HepG2 (cell line): ENCODE measurements around the gene LYRM1. TPM values are rescaled to one million over a fixed set of nuclear protein-coding genes. Genes with fewer than 3 reads are reported as not detected.

ENCODE experiments used
- GLMP ChIP-seq: sonication (generic); formaldehyde crosslinking; IDR thresholded peaks from 2 replicates; pipeline ENCODE4 v1.9.0; 2021; ENCODE audit warnings: missing genetic modification reagents, mild to moderate bottlenecking, borderline replicate concordance
- HNRNPK ChIP-seq: fragments of 200-400 bp; formaldehyde crosslinking; IDR thresholded peaks from 2 replicates; pipeline ENCODE4 v1.6.1; 2018; ENCODE audit warnings: low read length, low read depth, moderate library complexity, mild to moderate bottlenecking; ENCODE audit not compliant: poor library complexity, severe bottlenecking
- HOXA3 ChIP-seq: sonication (generic); formaldehyde crosslinking; IDR thresholded peaks from 2 replicates; pipeline ENCODE4 v1.5.0; 2020; ENCODE audit warnings: missing genetic modification reagents
- IKZF4 ChIP-seq: sonication (generic); formaldehyde crosslinking; IDR thresholded peaks from 2 replicates; pipeline ENCODE4 v1.5.1; 2020; ENCODE audit warnings: borderline replicate concordance, mild to moderate bottlenecking, low read depth, missing genetic modification reagents; ENCODE audit errors: not compliant biosample characterization
- KDM3A ChIP-seq: IDR thresholded peaks from 2 replicates; pipeline ENCODE4 v1.6.1; 2018; ENCODE audit warnings: low read depth, missing compliant biosample characterization
- MED8 ChIP-seq: sonication (generic); formaldehyde crosslinking; IDR thresholded peaks from 2 replicates; pipeline ENCODE4 v1.8.1; 2023; ENCODE audit warnings: mild to moderate bottlenecking, missing genetic modification reagents; ENCODE audit not compliant: insufficient replicate concordance
- NCOA5 ChIP-seq: sonication (generic); formaldehyde crosslinking; IDR thresholded peaks from 2 replicates; pipeline ENCODE4 v1.4.0; 2020; ENCODE audit warnings: missing genetic modification reagents
- NR3C1 ChIP-seq: sonication (generic); formaldehyde crosslinking; IDR thresholded peaks from 2 replicates; pipeline ENCODE4 v1.4.0; 2020; ENCODE audit warnings: missing genetic modification reagents
- SIN3B ChIP-seq: fragments of 150-350 bp; IDR thresholded peaks from 2 replicates; pipeline ENCODE4 v1.6.1; 2014; ENCODE audit warnings: low read length
- SKI ChIP-seq: fragments of 450-650 bp; IDR thresholded peaks from one replicate; pipeline ENCODE4 v1.6.1; 2018; ENCODE audit warnings: mild to moderate bottlenecking; ENCODE audit not compliant: partially characterized antibody
- SOX13 ChIP-seq, 3 experiments: fragments of 450-650 bp in 1 of 3; sonication (generic) in 1 of 3; formaldehyde crosslinking in 1 of 3; IDR thresholded peaks in 2 of 3; conservative IDR thresholded peaks in 1 of 3; 2 replicates each; pipeline versions ENCODE4 v1.5.0 to v1.6.1; 2016 to 2020; ENCODE audit warnings: antibody characterized with exemption in 1 of 3, mild to moderate bottlenecking in 1 of 3, missing compliant biosample characterization in 1 of 3, missing genetic modification reagents in 1 of 3, moderate library complexity in 1 of 3
- SOX5 ChIP-seq: IDR thresholded peaks from 2 replicates; pipeline ENCODE4 v1.6.1; 2016; ENCODE audit warnings: borderline replicate concordance
- TCF7L2 ChIP-seq: IDR thresholded peaks from 2 replicates; pipeline ENCODE4 v1.6.1; 2011; ENCODE audit warnings: mild to moderate bottlenecking, low read depth, low read length, moderate library complexity
- ZNF280B ChIP-seq: sonication (generic); formaldehyde crosslinking; IDR thresholded peaks from 2 replicates; pipeline ENCODE4 v1.5.0; 2020; ENCODE audit warnings: missing genetic modification reagents, mild to moderate bottlenecking, borderline replicate concordance
- ZNF33B ChIP-seq: sonication (generic); formaldehyde crosslinking; IDR thresholded peaks from 2 replicates; pipeline ENCODE4 v1.5.1; 2020; ENCODE audit warnings: mild to moderate bottlenecking, missing genetic modification reagents
- ZNF530 ChIP-seq: sonication (generic); formaldehyde crosslinking; IDR thresholded peaks from 2 replicates; pipeline ENCODE4 v1.5.0; 2020; ENCODE audit warnings: low read depth, mild to moderate bottlenecking, missing genetic modification reagents
- ZNF546 ChIP-seq: sonication (generic); formaldehyde crosslinking; conservative IDR thresholded peaks from 2 replicates; pipeline ENCODE4 v1.8.1; 2023; ENCODE audit warnings: mild to moderate bottlenecking, missing genetic modification reagents
- ZNF589 ChIP-seq: sonication (generic); formaldehyde crosslinking; conservative IDR thresholded peaks from 2 replicates; pipeline ENCODE4 v1.8.0; 2022; ENCODE audit warnings: mild to moderate bottlenecking, moderate library complexity, missing genetic modification reagents
- polyA plus RNA-seq, 8 experiments: library from polyadenylated mRNA; depleted of rRNA in 3 of 8; stranded (reverse) in 7 of 8; unstranded in 1 of 8; fragments of >200 nt; fragmentation: Illumina TruSeq in 4 of 8; extraction: Trizol in 4 of 8; gene quantifications; 2 replicates each; pipeline versions ENCODE4 v1.2.1 to v1.2.3, GENCODE V29; 2011 to 2016; ENCODE audit warnings: low read depth in 4 of 8, missing spikeins in 1 of 8, mixed read lengths in 1 of 8; ENCODE audit not compliant: insufficient read depth in 1 of 8
- total RNA-seq, 5 experiments: library from RNA; depleted of rRNA; stranded (reverse); fragments of >200 nt; fragmentation: Illumina TruSeq; extraction: Trizol; gene quantifications; 2 replicates each; pipeline ENCODE4 v1.2.3, GENCODE V29; 2016; ENCODE audit warnings: low read depth in 1 of 5
- TF ChIP-seq, protein P1 (sequence below): sonication (generic); formaldehyde crosslinking; IDR thresholded peaks from 2 replicates; pipeline ENCODE4 v1.4.0; 2020; ENCODE audit warnings: missing genetic modification reagents, borderline replicate concordance
- TF ChIP-seq, protein P2 (sequence below): sonication (generic); formaldehyde crosslinking; IDR thresholded peaks from 2 replicates; pipeline ENCODE4 v1.4.0; 2020; ENCODE audit warnings: missing genetic modification reagents
- TF ChIP-seq, protein P3 (sequence below): sonication (generic); formaldehyde crosslinking; IDR thresholded peaks from 2 replicates; pipeline ENCODE4 v1.8.1; 2023; ENCODE audit warnings: mild to moderate bottlenecking, inconsistent platforms, moderate library complexity, missing genetic modification reagents, borderline replicate concordance

The LYRM1 gene
- total and polyA plus RNA-seq, 2 of the 13 experiments (the other 11 are each of a cell fraction or from before 2014, with no cell fraction given): 59.2 to 82.6 TPM

GRCh38 chr16:20901436-20902112 is 1.0 kb downstream of the LYRM1 start (continued):
- TF ChIP-seq, protein P1, sequence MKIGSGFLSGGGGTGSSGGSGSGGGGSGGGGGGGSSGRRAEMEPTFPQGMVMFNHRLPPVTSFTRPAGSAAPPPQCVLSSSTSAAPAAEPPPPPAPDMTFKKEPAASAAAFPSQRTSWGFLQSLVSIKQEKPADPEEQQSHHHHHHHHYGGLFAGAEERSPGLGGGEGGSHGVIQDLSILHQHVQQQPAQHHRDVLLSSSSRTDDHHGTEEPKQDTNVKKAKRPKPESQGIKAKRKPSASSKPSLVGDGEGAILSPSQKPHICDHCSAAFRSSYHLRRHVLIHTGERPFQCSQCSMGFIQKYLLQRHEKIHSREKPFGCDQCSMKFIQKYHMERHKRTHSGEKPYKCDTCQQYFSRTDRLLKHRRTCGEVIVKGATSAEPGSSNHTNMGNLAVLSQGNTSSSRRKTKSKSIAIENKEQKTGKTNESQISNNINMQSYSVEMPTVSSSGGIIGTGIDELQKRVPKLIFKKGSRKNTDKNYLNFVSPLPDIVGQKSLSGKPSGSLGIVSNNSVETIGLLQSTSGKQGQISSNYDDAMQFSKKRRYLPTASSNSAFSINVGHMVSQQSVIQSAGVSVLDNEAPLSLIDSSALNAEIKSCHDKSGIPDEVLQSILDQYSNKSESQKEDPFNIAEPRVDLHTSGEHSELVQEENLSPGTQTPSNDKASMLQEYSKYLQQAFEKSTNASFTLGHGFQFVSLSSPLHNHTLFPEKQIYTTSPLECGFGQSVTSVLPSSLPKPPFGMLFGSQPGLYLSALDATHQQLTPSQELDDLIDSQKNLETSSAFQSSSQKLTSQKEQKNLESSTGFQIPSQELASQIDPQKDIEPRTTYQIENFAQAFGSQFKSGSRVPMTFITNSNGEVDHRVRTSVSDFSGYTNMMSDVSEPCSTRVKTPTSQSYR (CRISPR knock-in tag): no peak
- TF ChIP-seq ZNF589 (CRISPR knock-in tag) (no peak), ZNF33B (CRISPR knock-in tag) (no peak; the same call in 1 of the 2 replicates), MED8 (CRISPR knock-in tag) (no peak), NR3C1 (CRISPR knock-in tag) (no peak), SKI (no peak), HNRNPK (no peak), SOX13 (IDR thresholded peaks at IDR 0.05) (no peak), SOX13 (CRISPR knock-in tag; conservative IDR thresholded peaks at IDR 0.05 in 1 of 2, IDR thresholded peaks at IDR 0.05 in 1 of 2) (0 out of 4 replicates have a peak, but pooled peaks of 1 of the 2 experiments have one; percentile 30), HOXA3 (CRISPR knock-in tag) (no peak), KDM3A (no peak), ZNF546 (no peak), SOX5 (CRISPR knock-in tag) (0 out of 2 replicates have a peak, but pooled peaks have one; percentile 34), GLMP (CRISPR knock-in tag) (no peak), ZNF530 (CRISPR knock-in tag) (no peak), ZNF280B (peak; percentile 45; the same call in 1 of the 2 replicates), TCF7L2 (no peak), SIN3B (no peak), IKZF4 (no peak), NCOA5 (CRISPR knock-in tag) (no peak)
- TF ChIP-seq, protein P2, sequence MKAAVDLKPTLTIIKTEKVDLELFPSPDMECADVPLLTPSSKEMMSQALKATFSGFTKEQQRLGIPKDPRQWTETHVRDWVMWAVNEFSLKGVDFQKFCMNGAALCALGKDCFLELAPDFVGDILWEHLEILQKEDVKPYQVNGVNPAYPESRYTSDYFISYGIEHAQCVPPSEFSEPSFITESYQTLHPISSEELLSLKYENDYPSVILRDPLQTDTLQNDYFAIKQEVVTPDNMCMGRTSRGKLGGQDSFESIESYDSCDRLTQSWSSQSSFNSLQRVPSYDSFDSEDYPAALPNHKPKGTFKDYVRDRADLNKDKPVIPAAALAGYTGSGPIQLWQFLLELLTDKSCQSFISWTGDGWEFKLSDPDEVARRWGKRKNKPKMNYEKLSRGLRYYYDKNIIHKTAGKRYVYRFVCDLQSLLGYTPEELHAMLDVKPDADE: no peak
- TF ChIP-seq, protein P3, sequence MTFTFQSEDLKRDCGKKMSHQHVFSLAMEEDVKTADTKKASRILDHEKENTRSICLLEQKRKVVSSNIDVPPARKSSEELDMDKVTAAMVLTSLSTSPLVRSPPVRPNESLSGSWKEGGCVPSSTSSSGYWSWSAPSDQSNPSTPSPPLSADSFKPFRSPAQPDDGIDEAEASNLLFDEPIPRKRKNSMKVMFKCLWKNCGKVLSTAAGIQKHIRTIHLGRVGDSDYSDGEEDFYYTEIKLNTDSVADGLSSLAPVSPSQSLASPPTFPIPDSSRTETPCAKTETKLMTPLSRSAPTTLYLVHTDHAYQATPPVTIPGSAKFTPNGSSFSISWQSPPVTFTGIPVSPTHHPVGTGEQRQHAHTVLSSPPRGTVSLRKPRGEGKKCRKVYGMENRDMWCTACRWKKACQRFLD (CRISPR knock-in tag): no peak
